ENCODE data around the gene CD48. TPM values are rescaled to one million over a fixed set of nuclear protein-coding genes. Genes with fewer than 3 reads are reported as not detected.
A peak's percentile ranks its signal among the peaks of the same experiment; 100 is the strongest.

Gene CD48
- total RNA-seq, 1 donor from 2014 or later, result 21.5 TPM

DNA sequence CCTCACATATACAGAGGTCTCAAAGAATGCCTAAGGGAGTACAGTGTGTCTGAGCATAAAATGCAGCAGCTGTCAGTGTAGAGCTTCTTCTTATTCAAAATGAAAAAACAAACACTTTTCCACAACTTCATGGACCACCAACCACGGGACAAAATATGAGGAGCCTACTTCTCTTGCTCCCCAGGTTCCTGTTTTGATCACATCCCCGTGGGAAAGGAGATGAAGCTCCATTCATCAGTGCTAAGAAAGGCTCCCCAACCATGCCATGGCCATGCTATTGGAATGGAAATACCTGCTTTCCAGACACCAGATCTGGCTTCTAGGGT lies 383 bp downstream of the CD48 start:
- H3K9me3 ChIP-seq, result no peaks in the 10 kb centered on the region
- no peaks in the 10 kb centered on the region for H3K27me3 ChIP-seq
- DNase-seq, result no peak
- intact Hi-C loops (cut with DNase I), result no loop called here
- ATAC-seq, result no peak
- H3K27ac ChIP-seq, result peak overlapping the region; percentile 56
- peaks cover 8% of the 10 kb centered on the region for H3K4me1 ChIP-seq
- no peaks in the 10 kb centered on the region for H3K36me3 ChIP-seq
- peak overlapping the region; percentile 33 for H3K4me3 ChIP-seq
- no peak for TF ChIP-seq CTCF (IDR thresholded peaks at IDR 0.05)

DNA sequence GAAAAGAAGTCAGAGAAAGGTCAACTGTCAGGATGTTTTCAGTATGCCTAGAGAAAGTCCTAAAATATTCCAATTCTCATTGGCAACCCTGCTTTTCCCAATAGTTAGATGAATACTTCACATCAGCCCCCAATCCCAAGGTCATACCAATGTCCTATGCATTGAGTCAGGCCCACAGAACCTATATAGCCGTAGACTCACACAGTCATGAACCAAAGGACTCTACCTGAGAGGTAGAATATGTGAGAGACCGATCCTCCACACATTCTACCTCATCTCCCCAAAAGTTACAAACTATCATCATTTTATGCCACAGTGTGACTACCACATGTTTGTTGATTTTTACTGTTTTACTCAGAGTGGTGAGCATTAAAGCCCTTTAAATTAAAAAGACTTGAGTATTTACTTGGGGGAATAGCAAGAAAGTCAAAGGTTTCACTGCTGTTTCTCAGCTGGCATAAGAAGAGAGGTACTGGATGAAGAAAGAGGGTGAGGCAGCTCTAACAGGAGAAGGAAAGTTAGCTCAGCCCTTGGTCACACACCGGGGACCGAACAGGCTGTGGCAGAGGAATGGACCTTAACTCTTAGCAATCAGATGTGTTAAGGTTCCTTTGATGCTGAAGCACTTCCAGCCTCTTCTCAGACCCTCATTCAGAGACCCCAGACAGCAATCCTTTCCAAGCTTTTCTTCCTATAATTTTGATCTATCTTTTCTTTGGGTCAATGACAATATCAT lies 937 bp downstream of the CD48 start:
- intact Hi-C loops (cut with DNase I), result no loop called here
- H3K9me3 ChIP-seq, result no peaks in the 10 kb centered on the region

DNA sequence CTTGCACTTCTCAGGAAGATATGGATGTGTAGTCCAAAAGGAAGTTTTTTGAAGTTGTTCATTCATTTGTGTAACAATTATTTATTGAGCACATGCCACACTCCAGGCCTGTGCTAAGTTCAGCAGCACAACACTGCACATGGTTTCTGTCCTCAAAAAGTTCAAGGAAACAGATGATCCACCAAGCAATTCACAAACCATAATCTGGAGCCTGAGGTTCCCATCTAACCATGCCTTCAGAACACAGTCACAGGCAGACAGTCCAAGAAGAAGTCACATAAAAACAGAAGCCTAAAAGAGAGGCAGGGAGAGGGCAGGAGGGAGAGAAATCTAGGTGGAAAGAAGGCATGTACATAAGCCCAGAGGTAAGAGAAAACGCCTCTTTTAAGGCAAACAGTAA lies 1.9 kb downstream of the CD48 start:
- Histone ChIP-seq H3K9me3 (no peaks in the 10 kb centered on the region), H3K4me1 (peaks cover 21% of the 10 kb centered on the region), H3K36me3 (no peaks in the 10 kb centered on the region), H3K27me3 (no peaks in the 10 kb centered on the region), H3K27ac (peak overlapping the region; percentile 24), H3K4me3 (peak overlapping the region; percentile 33)
- TF ChIP-seq CTCF (IDR thresholded peaks at IDR 0.05), result no peak
- DNase-seq (no peak), ATAC-seq (no peak)
- intact Hi-C loops (cut with DNase I), result no loop called here

More for the DNA sequence above, 937 bp downstream of the CD48 start:
- Histone ChIP-seq H3K4me3 (peak overlapping the region; percentile 33), H3K4me1 (peaks cover 13% of the 10 kb centered on the region), H3K27me3 (no peaks in the 10 kb centered on the region), H3K27ac (peak overlapping the region; percentile 11), H3K36me3 (no peaks in the 10 kb centered on the region)
- no peak for ATAC-seq
- TF ChIP-seq CTCF (IDR thresholded peaks at IDR 0.05), result no peak
- DNase-seq, result no peak

DNA sequence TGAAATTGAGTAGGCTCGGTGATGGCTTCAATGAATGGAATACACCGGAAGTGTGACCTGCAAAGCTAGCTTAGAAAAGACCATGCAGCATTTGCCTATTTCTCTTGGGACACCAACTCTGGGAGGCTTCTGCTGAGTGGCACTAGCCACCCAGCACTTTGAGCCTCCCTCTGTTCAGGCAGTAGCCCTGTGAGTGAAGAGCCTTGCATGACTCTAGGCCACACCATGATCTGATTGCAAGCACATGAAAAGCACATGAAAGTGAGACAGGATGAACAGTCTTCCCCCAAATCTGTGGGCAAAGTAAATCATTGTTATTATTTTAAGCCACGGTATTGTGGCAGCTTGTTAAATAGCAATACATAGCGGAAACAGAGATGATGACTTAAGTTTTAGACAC lies 2.8 kb downstream of the CD48 start:
- intact Hi-C loops (cut with DNase I), result no loop called here
- DNase-seq, result no peak
- Histone ChIP-seq H3K27me3 (no peaks in the 10 kb centered on the region), H3K9me3 (no peaks in the 10 kb centered on the region), H3K27ac (no peak overlapping the region), H3K36me3 (no peaks in the 10 kb centered on the region), H3K4me1 (peaks cover 27% of the 10 kb centered on the region), H3K4me3 (peak overlapping the region; percentile 33)
- TF ChIP-seq CTCF (IDR thresholded peaks at IDR 0.05), result no peak
- ATAC-seq, result no peak

GRCh38 chr1:160708118-160708517 lies 3.5 kb downstream of the CD48 start:
- Histone ChIP-seq H3K9me3 (no peaks in the 10 kb centered on the region), H3K4me1 (peaks cover 25% of the 10 kb centered on the region), H3K36me3 (no peaks in the 10 kb centered on the region), H3K4me3 (peak overlapping the region; percentile 16), H3K27ac (peak overlapping the region; percentile 36), H3K27me3 (no peaks in the 10 kb centered on the region)
- no peak for TF ChIP-seq CTCF (IDR thresholded peaks at IDR 0.05)
- DNase-seq (no peak), ATAC-seq (peak; percentile 72)
- intact Hi-C loops (cut with DNase I), result no loop called here

Measured in upper lobe of right lung (tissue), 1 donor.